HUES48 (cell line): ENCODE measurements around the gene THBS2.
A peak's percentile ranks its signal among the peaks of the same experiment; 100 is the strongest.
"Not testable (repeated sequence)": the region's sequence is repeated elsewhere in the genome, so short reads cannot be mapped to it uniquely, and the experiment has no call there.

ENCODE experiments used
- H3K27ac ChIP-seq: one replicate; pipeline ENCODE4 v1.7.0; 2013; ENCODE audit warnings: low read depth, low read length, inconsistent platforms
- H3K27me3 ChIP-seq: 2 replicates; pipeline ENCODE4 v1.6.1; 2013; ENCODE audit warnings: mild to moderate bottlenecking, low read length; ENCODE audit not compliant: control insufficient read depth, insufficient read depth
- H3K36me3 ChIP-seq: 2 replicates; pipeline ENCODE4 v1.6.1; 2013; ENCODE audit warnings: low read length; ENCODE audit not compliant: control insufficient read depth, insufficient read depth
- H3K4me1 ChIP-seq: 2 replicates; pipeline ENCODE4 v1.6.1; 2013; ENCODE audit warnings: mild to moderate bottlenecking, low read length; ENCODE audit not compliant: control insufficient read depth, insufficient read depth
- H3K4me3 ChIP-seq: 2 replicates; pipeline ENCODE4 v1.5.1; 2013; ENCODE audit warnings: mild to moderate bottlenecking, low read depth, low read length
- H3K9ac ChIP-seq: 2 replicates; pipeline ENCODE4 v1.6.1; 2013; ENCODE audit warnings: mild to moderate bottlenecking, low read depth, low read length, moderate library complexity
- H3K9me3 ChIP-seq: 2 replicates; pipeline ENCODE4 v1.6.1; 2013; ENCODE audit warnings: low read length; ENCODE audit not compliant: control insufficient read depth, insufficient read depth

Gene THBS2

DNA sequence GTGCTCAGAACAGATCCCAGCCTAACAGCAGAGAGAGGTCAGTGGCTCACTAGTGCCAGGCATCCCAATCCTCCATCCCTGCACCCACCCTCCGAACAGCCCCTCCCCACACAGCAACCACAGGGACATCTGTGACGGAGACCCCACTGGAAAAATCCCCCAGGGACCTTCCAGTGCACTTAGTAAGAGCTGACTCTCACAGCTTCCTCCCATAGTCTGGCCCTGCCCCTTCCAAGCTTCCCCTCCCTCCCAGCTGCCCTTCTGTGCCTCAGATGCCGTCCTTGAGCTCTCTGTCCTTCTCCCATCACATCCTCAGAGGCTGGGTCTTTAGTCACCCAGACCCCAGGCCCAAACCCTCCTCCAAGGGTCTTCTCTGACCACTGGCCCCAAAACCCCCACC is 9.7 kb upstream of the THBS2 start:
- H3K9ac ChIP-seq, result no peak overlapping the region
- H3K9me3 ChIP-seq, result no peaks in the 10 kb centered on the region

GRCh38 chr6:169262602-169263001 is 9.0 kb upstream of the THBS2 start:
- not testable (repeated sequence) for H3K27me3 ChIP-seq, H3K4me1 ChIP-seq, H3K4me3 ChIP-seq, H3K9me3 ChIP-seq, H3K36me3 ChIP-seq, H3K9ac ChIP-seq, H3K27ac ChIP-seq

More for the DNA sequence above, 9.7 kb upstream of the THBS2 start:
- no peaks in the 10 kb centered on the region for H3K27me3 ChIP-seq
- H3K36me3 ChIP-seq, result no peaks in the 10 kb centered on the region
- H3K4me1 ChIP-seq, result no peaks in the 10 kb centered on the region
- no peak overlapping the region for H3K27ac ChIP-seq
- H3K4me3 ChIP-seq, result no peak overlapping the region

GRCh38 chr6:169256518-169256917 is 2.9 kb upstream of the THBS2 start:
- Histone ChIP-seq H3K9me3 (no peaks in the 10 kb centered on the region), H3K27ac (no peak overlapping the region), H3K4me1 (peaks cover 29% of the 10 kb centered on the region), H3K9ac (no peak overlapping the region), H3K36me3 (no peaks in the 10 kb centered on the region), H3K27me3 (peaks cover 24% of the 10 kb centered on the region), H3K4me3 (no peak overlapping the region)

DNA sequence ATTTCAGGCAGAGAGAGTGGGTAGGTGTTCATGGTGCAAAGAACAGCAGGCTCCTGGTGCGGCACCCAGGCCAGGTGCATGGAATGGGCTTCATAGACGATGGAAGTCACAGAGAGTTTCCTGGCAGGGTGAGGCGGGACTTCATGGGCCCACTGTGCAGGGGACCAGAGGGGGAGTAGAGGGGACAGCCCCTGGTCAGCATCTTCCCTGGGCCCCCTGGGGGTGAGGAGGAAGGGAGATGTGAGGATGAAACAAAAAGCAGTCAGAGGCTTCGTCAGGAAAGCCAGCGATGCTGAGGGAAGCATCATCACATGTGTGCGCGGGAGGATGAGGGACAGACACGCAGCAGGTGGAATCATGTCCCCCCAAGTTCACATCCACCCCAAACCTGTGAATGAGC is 2.4 kb upstream of the THBS2 start:
- Histone ChIP-seq H3K27ac (no peak overlapping the region), H3K4me3 (no peak overlapping the region)

DNA sequence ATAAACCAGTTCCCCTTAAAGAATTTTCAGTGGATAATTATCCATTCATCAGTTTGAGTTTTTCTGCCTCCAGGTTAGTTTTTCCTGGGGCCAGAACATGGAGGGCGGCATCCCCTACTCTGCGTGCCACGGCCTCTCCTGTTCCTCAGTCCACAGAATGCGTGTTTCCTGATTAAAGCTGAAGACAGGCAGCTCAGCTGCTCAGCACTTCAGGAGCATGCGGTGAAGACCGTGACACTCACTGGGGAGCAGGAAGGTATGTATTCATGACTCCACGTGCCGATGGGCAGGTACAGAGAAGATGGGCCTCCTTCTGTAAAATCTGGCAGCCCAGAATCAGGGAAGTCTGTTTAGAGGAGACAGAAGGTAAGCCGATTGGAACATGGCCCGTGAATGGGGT is 2.0 kb upstream of the THBS2 start:
- H3K4me1 ChIP-seq, result peaks cover 38% of the 10 kb centered on the region
- no peaks in the 10 kb centered on the region for H3K36me3 ChIP-seq
- H3K9ac ChIP-seq, result no peak overlapping the region
- H3K27me3 ChIP-seq, result peaks cover 24% of the 10 kb centered on the region
- H3K9me3 ChIP-seq, result no peaks in the 10 kb centered on the region
- no peak overlapping the region for H3K27ac ChIP-seq
- no peak overlapping the region for H3K4me3 ChIP-seq

More for the DNA sequence above, 2.4 kb upstream of the THBS2 start:
- Histone ChIP-seq H3K4me1 (peaks cover 34% of the 10 kb centered on the region), H3K27me3 (peaks cover 24% of the 10 kb centered on the region), H3K9ac (no peak overlapping the region), H3K9me3 (no peaks in the 10 kb centered on the region), H3K36me3 (no peaks in the 10 kb centered on the region)

- Histone ChIP-seq H3K9ac (no peak overlapping the region), H3K4me3 (no peak overlapping the region; the same call in 1 of the 2 replicates), H3K4me1 (peaks cover 43% of the 10 kb centered on the region), H3K27ac (no peak overlapping the region), H3K9me3 (no peaks in the 10 kb centered on the region), H3K36me3 (no peaks in the 10 kb centered on the region), H3K27me3 (peaks cover 24% of the 10 kb centered on the region)
Observed at GRCh38 chr6:169254456-169255316, 1.0 kb upstream of the THBS2 start.

- peak overlapping the region; percentile 52 for H3K27ac ChIP-seq
- peaks cover 43% of the 10 kb centered on the region for H3K4me1 ChIP-seq
- no peak overlapping the region for H3K9ac ChIP-seq
- peaks cover 24% of the 10 kb centered on the region for H3K27me3 ChIP-seq
- peak overlapping the region; percentile 69 for H3K4me3 ChIP-seq
- H3K9me3 ChIP-seq, result no peaks in the 10 kb centered on the region
- peaks cover 10% of the 10 kb centered on the region for H3K36me3 ChIP-seq
Observed at GRCh38 chr6:169252505-169253189, 999 bp downstream of the THBS2 start.

GRCh38 chr6:169251822-169252504 is 1.7 kb downstream of the THBS2 start:
- Histone ChIP-seq H3K27ac (peak overlapping the region; percentile 52), H3K4me3 (peak overlapping the region; percentile 69), H3K9me3 (no peaks in the 10 kb centered on the region), H3K4me1 (peaks cover 43% of the 10 kb centered on the region), H3K36me3 (peaks cover 17% of the 10 kb centered on the region), H3K27me3 (peaks cover 24% of the 10 kb centered on the region), H3K9ac (no peak overlapping the region)

- peaks cover 24% of the 10 kb centered on the region for H3K27me3 ChIP-seq
- H3K4me3 ChIP-seq, result peak overlapping the region; percentile 27; the same call in 1 of the 2 replicates
- peak overlapping the region; percentile 52 for H3K27ac ChIP-seq
Observed at GRCh38 chr6:169251371-169251802, 2.3 kb downstream of the THBS2 start.

GRCh38 chr6:169250660-169251059 is 3.0 kb downstream of the THBS2 start:
- H3K36me3 ChIP-seq, result peaks cover 24% of the 10 kb centered on the region
- peaks cover 43% of the 10 kb centered on the region for H3K4me1 ChIP-seq
- H3K4me3 ChIP-seq, result 0 out of 2 replicates have a peak overlapping the region, but pooled peaks have one; percentile 27
- no peak overlapping the region for H3K9ac ChIP-seq
- H3K27ac ChIP-seq, result peak overlapping the region; percentile 52
- peaks cover 24% of the 10 kb centered on the region for H3K27me3 ChIP-seq
- H3K9me3 ChIP-seq, result no peaks in the 10 kb centered on the region

More at GRCh38 chr6:169251371-169251802, 2.3 kb downstream of the THBS2 start:
- peaks cover 18% of the 10 kb centered on the region for H3K36me3 ChIP-seq
- H3K9ac ChIP-seq, result no peak overlapping the region
- peaks cover 43% of the 10 kb centered on the region for H3K4me1 ChIP-seq
- no peaks in the 10 kb centered on the region for H3K9me3 ChIP-seq
